Measurements from ENCODE around the gene STH. TPM values are rescaled to one million over a fixed set of nuclear protein-coding genes. Genes with fewer than 3 reads are reported as not detected.

Gene STH
- total RNA-seq, 2 experiments from 2014 or later, result not detected

GRCh38 chr17:46007461-46007965 is 8.5 kb downstream of the STH start:
- ATAC-seq (ENCODE audit: poor library complexity) (no peak), DNase-seq (no peak)
- H3K4me3 Mint-ChIP-seq, result no peak overlapping the region
- peaks cover 5% of the 10 kb centered on the region for H3K27me3 Mint-ChIP-seq
- no peak for TF ChIP-seq CTCF (IDR thresholded peaks at IDR 0.05)
- ChIA-PET CTCF (interaction anchor here (0.8 kb wide), 1 partner anchor 55 kb away, joined by 3 read pairs; no protein-coding TSS in a partner anchor), POLR2A (no interaction called here)
- no peaks in the 10 kb centered on the region for H3K9me3 ChIP-seq (ENCODE audit: control insufficient read depth in 1 of 2, insufficient read depth in 1 of 2, low read length in 2 of 2)
- no peaks in the 10 kb centered on the region for H3K4me1 Mint-ChIP-seq (ENCODE audit: low read depth)
- intact Hi-C loops (cut with DNase I, micrococcal nuclease), result loop anchor here (10.0 kb wide), 1 partner anchor 277 kb away; no protein-coding TSS in a partner anchor
- H3K27me3 ChIP-seq (ENCODE audit: control insufficient read depth in 1 of 2, insufficient read depth in 2 of 2, low read length in 2 of 2), result no peaks in the 10 kb centered on the region
- H3K4me1 ChIP-seq (ENCODE audit: insufficient read depth, low read length), result peaks cover 3% of the 10 kb centered on the region
- no peak overlapping the region for H3K27ac Mint-ChIP-seq
- no peaks in the 10 kb centered on the region for H3K36me3 ChIP-seq (ENCODE audit: insufficient read depth, low read length)
- H3K9me3 Mint-ChIP-seq, result no peaks in the 10 kb centered on the region
- H3K36me3 Mint-ChIP-seq (ENCODE audit: low read depth), result no peaks in the 10 kb centered on the region
- no peak overlapping the region for H3K4me3 ChIP-seq (ENCODE audit: low read length)
- no peak overlapping the region for H3K27ac ChIP-seq (ENCODE audit: low read depth in 1 of 2, low read length in 2 of 2)

DNA sequence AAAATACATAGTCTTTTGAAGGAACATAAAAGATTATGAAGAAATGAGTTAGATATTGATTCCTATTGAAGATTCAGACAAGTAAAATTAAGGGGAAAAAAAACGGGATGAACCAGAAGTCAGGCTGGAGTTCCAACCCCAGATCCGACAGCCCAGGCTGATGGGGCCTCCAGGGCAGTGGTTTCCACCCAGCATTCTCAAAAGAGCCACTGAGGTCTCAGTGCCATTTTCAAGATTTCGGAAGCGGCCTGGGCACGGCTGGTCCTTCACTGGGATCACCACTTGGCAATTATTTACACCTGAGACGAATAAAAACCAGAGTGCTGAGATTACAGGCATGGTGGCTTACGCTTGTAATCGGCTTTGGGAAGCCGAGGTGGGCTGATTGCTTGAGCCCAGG is 9.5 kb downstream of the STH start:
- ATAC-seq (ENCODE audit: poor library complexity) (no peak), DNase-seq (no peak)
- no peak overlapping the region for H3K4me3 ChIP-seq (ENCODE audit: low read length)
- H3K27ac Mint-ChIP-seq, result no peak overlapping the region
- H3K4me1 ChIP-seq (ENCODE audit: insufficient read depth, low read length), result no peaks in the 10 kb centered on the region
- no peak for TF ChIP-seq CTCF (IDR thresholded peaks at IDR 0.05)
- no peaks in the 10 kb centered on the region for H3K9me3 Mint-ChIP-seq
- intact Hi-C loops (cut with DNase I, micrococcal nuclease), result loop anchor here (10.0 kb wide), 1 partner anchor 276 kb away; no protein-coding TSS in a partner anchor
- ChIA-PET POLR2A (no interaction called here), CTCF (no interaction called here)
- H3K36me3 ChIP-seq (ENCODE audit: insufficient read depth, low read length), result no peaks in the 10 kb centered on the region
- H3K9me3 ChIP-seq (ENCODE audit: control insufficient read depth in 1 of 2, insufficient read depth in 1 of 2, low read length in 2 of 2), result no peaks in the 10 kb centered on the region
- H3K4me1 Mint-ChIP-seq (ENCODE audit: low read depth), result no peaks in the 10 kb centered on the region
- H3K27me3 Mint-ChIP-seq, result peaks cover 5% of the 10 kb centered on the region
- H3K36me3 Mint-ChIP-seq (ENCODE audit: low read depth), result no peaks in the 10 kb centered on the region
- no peaks in the 10 kb centered on the region for H3K27me3 ChIP-seq (ENCODE audit: control insufficient read depth in 1 of 2, insufficient read depth in 2 of 2, low read length in 2 of 2)
- H3K4me3 Mint-ChIP-seq, result no peak overlapping the region
- H3K27ac ChIP-seq (ENCODE audit: low read depth in 1 of 2, low read length in 2 of 2), result no peak overlapping the region

GRCh38 chr17:46009681-46010596 is 10.9 kb downstream of the STH start:
- no peak overlapping the region for H3K4me3 Mint-ChIP-seq
- Histone ChIP-seq H3K9me3 (ENCODE audit: control insufficient read depth in 1 of 2, insufficient read depth in 1 of 2, low read length in 2 of 2) (no peaks in the 10 kb centered on the region), H3K4me1 (ENCODE audit: insufficient read depth, low read length) (no peaks in the 10 kb centered on the region), H3K27me3 (ENCODE audit: control insufficient read depth in 1 of 2, insufficient read depth in 2 of 2, low read length in 2 of 2) (no peaks in the 10 kb centered on the region), H3K36me3 (ENCODE audit: insufficient read depth, low read length) (no peaks in the 10 kb centered on the region), H3K27ac (ENCODE audit: low read depth in 1 of 2, low read length in 2 of 2) (no peak overlapping the region), H3K4me3 (ENCODE audit: low read length) (no peak overlapping the region)
- no peak for DNase-seq
- CTCF ChIA-PET, result no interaction called here
- no peaks in the 10 kb centered on the region for H3K9me3 Mint-ChIP-seq
- H3K36me3 Mint-ChIP-seq (ENCODE audit: low read depth), result no peaks in the 10 kb centered on the region
- intact Hi-C loops (cut with DNase I, micrococcal nuclease), result loop anchor here (10.0 kb wide), 1 partner anchor 275 kb away; no protein-coding TSS in a partner anchor
- H3K4me1 Mint-ChIP-seq (ENCODE audit: low read depth), result no peaks in the 10 kb centered on the region
- no peak for TF ChIP-seq CTCF (IDR thresholded peaks at IDR 0.05)
- H3K27me3 Mint-ChIP-seq, result peaks cover 5% of the 10 kb centered on the region
- POLR2A ChIA-PET, result no interaction called here
- H3K27ac Mint-ChIP-seq, result no peak overlapping the region
- no peak for ATAC-seq (ENCODE audit: poor library complexity)
